ENCODE data around the gene TUBB2A. TPM values are rescaled to one million over a fixed set of nuclear protein-coding genes. Genes with fewer than 3 reads are reported as not detected.
A peak's percentile ranks its signal among the peaks of the same experiment; 100 is the strongest.

Gene TUBB2A
- total and polyA plus RNA-seq, 2 of the 13 experiments (the other 11 are each of a cell fraction or from before 2014, with no cell fraction given), result 35.3 to 106 TPM

DNA sequence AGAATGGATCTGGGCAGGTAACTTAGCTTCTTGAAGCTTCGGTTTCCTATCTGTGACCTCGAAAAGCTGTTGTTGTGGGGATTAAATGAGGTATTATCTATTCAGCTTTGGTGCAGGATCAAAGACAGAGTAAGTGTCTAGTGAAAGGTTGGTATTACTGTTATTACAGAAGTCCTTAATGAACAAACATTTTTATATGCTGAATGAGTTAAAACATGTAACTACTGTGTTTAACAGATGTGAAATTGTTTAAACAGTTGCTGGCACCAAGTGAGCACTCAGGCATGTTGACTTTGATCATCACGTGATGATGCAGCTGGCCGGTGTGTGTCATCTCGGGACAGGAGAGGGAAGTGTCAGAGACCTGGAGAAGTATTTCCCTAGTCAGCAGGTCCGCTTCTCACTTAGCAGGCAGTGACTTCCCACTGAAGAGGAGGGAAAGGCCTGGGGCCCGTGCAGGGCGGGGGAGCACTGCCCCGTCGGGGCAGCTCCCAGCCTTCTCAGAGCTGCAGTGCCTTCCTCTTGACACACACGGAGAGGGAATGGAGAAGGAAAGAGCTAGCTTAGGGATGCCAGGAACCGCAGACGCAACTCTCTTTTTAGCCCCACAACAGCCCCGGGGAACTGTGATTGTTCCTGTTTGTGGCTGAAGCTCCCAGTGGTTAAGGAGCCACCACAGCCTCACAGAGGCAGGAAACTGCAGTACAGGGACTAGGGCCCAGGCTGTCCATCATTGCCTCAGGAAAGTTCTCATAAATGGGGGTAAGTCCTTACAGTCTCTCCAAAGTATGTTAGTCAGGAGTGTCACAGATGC is 18.0 kb downstream of the TUBB2A start (continued):
- TF ChIP-seq, protein P1, sequence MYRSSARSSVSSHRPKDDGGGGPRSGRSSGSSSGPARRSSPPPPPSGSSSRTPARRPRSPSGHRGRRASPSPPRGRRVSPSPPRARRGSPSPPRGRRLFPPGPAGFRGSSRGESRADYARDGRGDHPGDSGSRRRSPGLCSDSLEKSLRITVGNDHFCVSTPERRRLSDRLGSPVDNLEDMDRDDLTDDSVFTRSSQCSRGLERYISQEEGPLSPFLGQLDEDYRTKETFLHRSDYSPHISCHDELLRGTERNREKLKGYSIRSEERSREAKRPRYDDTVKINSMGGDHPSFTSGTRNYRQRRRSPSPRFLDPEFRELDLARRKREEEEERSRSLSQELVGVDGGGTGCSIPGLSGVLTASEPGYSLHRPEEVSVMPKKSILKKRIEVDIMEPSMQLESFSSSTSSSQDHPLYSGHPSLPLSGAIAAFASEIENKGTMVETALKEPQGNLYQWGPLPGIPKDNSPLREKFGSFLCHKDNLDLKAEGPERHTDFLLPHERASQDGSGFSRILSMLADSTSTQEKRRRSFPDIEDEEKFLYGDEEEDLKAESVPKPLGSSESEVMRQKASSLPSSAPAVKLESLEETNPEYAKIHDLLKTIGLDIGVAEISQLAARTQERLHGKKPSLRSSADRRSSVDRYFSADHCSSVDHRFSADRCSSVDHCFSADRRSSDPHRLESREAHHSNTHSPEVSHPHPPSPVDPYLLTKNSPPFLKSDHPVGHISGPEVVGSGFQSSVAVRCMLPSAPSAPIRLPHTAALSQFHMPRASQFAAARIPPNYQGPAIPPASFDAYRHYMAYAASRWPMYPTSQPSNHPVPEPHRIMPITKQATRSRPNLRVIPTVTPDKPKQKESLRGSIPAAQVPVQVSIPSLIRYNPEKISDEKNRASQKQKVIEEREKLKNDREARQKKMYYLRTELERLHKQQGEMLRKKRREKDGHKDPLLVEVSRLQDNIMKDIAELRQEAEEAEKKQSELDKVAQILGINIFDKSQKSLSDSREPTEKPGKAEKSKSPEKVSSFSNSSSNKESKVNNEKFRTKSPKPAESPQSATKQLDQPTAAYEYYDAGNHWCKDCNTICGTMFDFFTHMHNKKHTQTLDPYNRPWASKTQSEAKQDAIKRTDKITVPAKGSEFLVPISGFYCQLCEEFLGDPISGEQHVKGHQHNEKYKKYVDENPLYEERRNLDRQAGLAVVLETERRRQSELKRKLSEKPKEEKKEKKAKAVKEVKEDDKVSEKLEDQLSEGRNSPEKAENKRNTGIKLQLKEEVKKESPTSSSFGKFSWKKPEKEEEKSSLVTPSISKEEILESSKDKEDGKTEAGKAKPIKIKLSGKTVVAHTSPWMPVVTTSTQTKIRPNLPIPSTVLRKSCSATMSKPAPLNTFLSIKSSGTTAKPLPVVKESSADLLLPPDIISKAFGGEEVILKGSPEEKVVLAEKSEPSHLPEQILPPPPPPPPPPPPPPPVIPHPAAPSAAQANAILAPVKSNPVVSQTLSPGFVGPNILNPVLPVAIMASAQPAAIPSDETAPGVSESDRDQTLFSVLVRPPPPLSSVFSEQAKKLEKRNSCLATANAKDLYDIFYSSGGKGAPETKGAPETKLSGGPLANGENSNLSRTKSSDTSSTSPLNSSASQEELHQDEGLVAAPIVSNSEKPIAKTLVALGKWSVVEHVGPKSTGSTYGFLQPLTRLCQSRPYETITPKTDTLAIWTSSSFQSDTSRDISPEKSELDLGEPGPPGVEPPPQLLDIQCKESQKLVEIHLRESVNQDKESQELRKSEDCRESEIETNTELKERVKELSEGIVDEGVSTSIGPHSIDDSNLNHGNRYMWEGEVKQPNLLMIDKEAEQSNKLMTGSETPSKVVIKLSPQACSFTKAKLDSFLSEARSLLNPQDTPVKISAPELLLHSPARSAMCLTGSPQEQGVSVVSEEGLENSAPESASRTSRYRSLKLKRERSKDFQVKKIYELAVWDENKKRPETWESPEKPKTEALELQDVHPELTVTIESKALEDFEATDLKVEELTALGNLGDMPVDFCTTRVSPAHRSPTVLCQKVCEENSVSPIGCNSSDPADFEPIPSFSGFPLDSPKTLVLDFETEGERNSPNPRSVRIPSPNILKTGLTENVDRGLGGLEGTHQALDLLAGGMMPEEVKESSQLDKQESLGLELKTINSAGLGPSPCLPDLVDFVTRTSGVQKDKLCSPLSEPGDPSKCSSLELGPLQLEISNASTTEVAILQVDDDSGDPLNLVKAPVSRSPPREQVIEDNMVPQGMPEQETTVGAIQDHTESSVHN (CRISPR knock-in tag; IDR thresholded peaks at IDR 0.05), result no peak
- TF ChIP-seq IKZF4 (CRISPR knock-in tag; IDR thresholded peaks at IDR 0.05; ENCODE audit: borderline replicate concordance, low read depth, not compliant biosample characterization), result peak; percentile 68
- TF ChIP-seq SNAI1 (CRISPR knock-in tag; IDR thresholded peaks at IDR 0.05; ENCODE audit: borderline replicate concordance), result no peak
- TF ChIP-seq FOSL1 (CRISPR knock-in tag; IDR thresholded peaks at IDR 0.05; ENCODE audit: borderline replicate concordance), result peak; percentile 17; the same call in 1 of the 2 replicates
- TF ChIP-seq, protein P2, sequence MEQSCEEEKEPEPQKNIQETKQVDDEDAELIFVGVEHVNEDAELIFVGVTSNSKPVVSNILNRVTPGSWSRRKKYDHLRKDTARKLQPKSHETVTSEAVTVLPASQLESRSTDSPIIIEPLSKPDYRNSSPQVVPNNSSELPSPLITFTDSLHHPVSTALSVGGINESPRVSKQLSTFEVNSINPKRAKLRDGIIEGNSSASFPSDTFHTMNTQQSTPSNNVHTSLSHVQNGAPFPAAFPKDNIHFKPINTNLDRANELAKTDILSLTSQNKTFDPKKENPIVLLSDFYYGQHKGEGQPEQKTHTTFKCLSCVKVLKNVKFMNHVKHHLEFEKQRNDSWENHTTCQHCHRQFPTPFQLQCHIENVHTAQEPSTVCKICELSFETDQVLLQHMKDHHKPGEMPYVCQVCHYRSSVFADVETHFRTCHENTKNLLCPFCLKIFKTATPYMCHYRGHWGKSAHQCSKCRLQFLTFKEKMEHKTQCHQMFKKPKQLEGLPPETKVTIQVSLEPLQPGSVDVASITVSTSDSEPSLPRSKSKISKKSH (CRISPR knock-in tag; IDR thresholded peaks at IDR 0.05; ENCODE audit: borderline replicate concordance), result peak; percentile 65; the same call in 1 of the 2 replicates
- peak; percentile 69; the same call in 1 of the 2 replicates for TF ChIP-seq KMT2B (CRISPR knock-in tag; IDR thresholded peaks at IDR 0.05)
- TF ChIP-seq PPARG (CRISPR knock-in tag; conservative IDR thresholded peaks at IDR 0.05), result peak; percentile 77
- peak; percentile 92; the same call in 1 of the 2 replicates for TF ChIP-seq RCOR2 (CRISPR knock-in tag; IDR thresholded peaks at IDR 0.05)
- TF ChIP-seq GATAD2A (CRISPR knock-in tag; IDR thresholded peaks at IDR 0.05), result peak; percentile 97
- TF ChIP-seq ZNF224 (CRISPR knock-in tag; IDR thresholded peaks at IDR 0.05), result peak; percentile 51
- TF ChIP-seq, protein P3, sequence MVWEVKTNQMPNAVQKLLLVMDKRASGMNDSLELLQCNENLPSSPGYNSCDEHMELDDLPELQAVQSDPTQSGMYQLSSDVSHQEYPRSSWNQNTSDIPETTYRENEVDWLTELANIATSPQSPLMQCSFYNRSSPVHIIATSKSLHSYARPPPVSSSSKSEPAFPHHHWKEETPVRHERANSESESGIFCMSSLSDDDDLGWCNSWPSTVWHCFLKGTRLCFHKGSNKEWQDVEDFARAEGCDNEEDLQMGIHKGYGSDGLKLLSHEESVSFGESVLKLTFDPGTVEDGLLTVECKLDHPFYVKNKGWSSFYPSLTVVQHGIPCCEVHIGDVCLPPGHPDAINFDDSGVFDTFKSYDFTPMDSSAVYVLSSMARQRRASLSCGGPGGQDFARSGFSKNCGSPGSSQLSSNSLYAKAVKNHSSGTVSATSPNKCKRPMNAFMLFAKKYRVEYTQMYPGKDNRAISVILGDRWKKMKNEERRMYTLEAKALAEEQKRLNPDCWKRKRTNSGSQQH (CRISPR knock-in tag; IDR thresholded peaks at IDR 0.05; ENCODE audit: low read depth), result peak; percentile 88; the same call in 1 of the 2 replicates
- TF ChIP-seq HNRNPL (IDR thresholded peaks at IDR 0.05; ENCODE audit: low read depth, low read length), result no peak
- peak; percentile 78 for TF ChIP-seq KDM6A (CRISPR knock-in tag; IDR thresholded peaks at IDR 0.05; ENCODE audit: low read depth)
- peak; percentile 64 for TF ChIP-seq ZFY (CRISPR knock-in tag; IDR thresholded peaks at IDR 0.05)
- TF ChIP-seq ZNF558 (CRISPR knock-in tag; IDR thresholded peaks at IDR 0.05; ENCODE audit: borderline replicate concordance), result no peak
- peak; percentile 72 for TF ChIP-seq NFATC3 (CRISPR knock-in tag; IDR thresholded peaks at IDR 0.05)
- TF ChIP-seq ZBTB1 (CRISPR knock-in tag; IDR thresholded peaks at IDR 0.05; ENCODE audit: borderline replicate concordance), result no peak
- TF ChIP-seq PRMT3 (CRISPR knock-in tag; IDR thresholded peaks at IDR 0.05; ENCODE audit: borderline replicate concordance, low read depth), result peak; percentile 75; the same call in 1 of the 2 replicates
- TF ChIP-seq POLR2A (IDR thresholded peaks at IDR 0.05; ENCODE audit: insufficient read depth in 1 of 2, low read depth in 2 of 2, low read length in 2 of 2), result peak; percentile 40 to 44; a peak in 1 of 4 replicates

Data from HepG2 (cell line).